Measurements from ENCODE around the gene ARHGEF1.
A peak's percentile ranks its signal among the peaks of the same experiment; 100 is the strongest.

The ARHGEF1 gene, protein sequence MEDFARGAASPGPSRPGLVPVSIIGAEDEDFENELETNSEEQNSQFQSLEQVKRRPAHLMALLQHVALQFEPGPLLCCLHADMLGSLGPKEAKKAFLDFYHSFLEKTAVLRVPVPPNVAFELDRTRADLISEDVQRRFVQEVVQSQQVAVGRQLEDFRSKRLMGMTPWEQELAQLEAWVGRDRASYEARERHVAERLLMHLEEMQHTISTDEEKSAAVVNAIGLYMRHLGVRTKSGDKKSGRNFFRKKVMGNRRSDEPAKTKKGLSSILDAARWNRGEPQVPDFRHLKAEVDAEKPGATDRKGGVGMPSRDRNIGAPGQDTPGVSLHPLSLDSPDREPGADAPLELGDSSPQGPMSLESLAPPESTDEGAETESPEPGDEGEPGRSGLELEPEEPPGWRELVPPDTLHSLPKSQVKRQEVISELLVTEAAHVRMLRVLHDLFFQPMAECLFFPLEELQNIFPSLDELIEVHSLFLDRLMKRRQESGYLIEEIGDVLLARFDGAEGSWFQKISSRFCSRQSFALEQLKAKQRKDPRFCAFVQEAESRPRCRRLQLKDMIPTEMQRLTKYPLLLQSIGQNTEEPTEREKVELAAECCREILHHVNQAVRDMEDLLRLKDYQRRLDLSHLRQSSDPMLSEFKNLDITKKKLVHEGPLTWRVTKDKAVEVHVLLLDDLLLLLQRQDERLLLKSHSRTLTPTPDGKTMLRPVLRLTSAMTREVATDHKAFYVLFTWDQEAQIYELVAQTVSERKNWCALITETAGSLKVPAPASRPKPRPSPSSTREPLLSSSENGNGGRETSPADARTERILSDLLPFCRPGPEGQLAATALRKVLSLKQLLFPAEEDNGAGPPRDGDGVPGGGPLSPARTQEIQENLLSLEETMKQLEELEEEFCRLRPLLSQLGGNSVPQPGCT

GRCh38 chr19:41882568-41883462 lies at the start of gene ARHGEF1:
Gene ARHGEF1, plus strand, starts transcription at chr19:41883184. Its CDS starts 4,899 bp downstream, at chr19:41888083.
- DNase-seq (ENCODE audit: low read depth in 2 of 2), result no peak

GRCh38 chr19:41837981-41838708 lies 44.8 kb upstream of the ARHGEF1 start:
- no peak for DNase-seq (ENCODE audit: low read depth in 2 of 2)

DNA sequence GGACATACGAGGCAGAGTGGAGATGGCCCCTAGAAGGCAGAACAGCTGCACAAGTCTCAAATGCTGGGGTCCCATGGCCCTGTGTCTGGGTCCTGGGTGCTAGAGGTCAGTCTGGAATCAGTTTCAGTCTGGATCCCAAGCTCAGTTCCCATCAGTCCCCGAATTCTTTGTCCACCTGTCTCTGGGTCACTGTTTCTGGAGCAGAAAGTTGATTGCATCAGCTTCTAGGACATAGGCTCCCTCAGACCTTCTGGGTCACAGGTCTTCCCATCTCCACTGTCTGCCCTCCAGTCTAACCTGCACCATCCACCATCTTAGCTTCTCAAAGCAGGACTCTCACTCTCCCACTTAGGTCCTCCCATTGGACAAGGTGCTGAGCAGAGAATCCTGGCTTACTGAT lies 43.8 kb upstream of the ARHGEF1 start:
- DNase-seq (ENCODE audit: low read depth in 2 of 2), result no peak

DNA sequence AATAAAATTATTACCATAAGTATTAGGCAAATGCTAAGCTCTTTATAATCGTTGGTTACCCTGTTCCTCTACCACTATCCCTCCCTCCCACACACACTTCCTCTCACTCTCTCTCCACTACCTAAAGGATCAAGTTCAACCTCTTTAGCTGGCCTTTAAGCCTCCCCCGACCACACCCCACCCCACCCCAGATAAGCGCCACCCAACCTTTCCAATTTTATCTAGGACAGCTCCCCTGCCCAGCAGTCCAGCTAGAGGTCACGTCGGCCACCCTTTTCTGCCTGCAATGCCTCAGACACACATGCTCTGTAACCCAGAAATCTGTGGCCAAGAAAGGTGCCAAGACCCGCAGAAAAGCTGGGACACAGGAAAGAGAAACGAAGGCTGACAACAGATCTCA lies 39.6 kb upstream of the ARHGEF1 start:
- no peak for DNase-seq (ENCODE audit: low read depth in 2 of 2)

GRCh38 chr19:41844601-41845000 lies 38.4 kb upstream of the ARHGEF1 start, which contains the start of gene LYPD4:
Gene LYPD4, minus strand, starts transcription at chr19:41844683. Its CDS starts 5,398 bp downstream, at chr19:41839285.
- DNase-seq (ENCODE audit: low read depth in 2 of 2), result no peak

GRCh38 chr19:41845001-41845050 lies 38.2 kb upstream of the ARHGEF1 start, which contains the start of gene DMRTC2:
Gene DMRTC2, plus strand, starts transcription at chr19:41845042. Its CDS starts 2,387 bp downstream, at chr19:41847429.
- no peak for DNase-seq (ENCODE audit: low read depth in 2 of 2)

DNA sequence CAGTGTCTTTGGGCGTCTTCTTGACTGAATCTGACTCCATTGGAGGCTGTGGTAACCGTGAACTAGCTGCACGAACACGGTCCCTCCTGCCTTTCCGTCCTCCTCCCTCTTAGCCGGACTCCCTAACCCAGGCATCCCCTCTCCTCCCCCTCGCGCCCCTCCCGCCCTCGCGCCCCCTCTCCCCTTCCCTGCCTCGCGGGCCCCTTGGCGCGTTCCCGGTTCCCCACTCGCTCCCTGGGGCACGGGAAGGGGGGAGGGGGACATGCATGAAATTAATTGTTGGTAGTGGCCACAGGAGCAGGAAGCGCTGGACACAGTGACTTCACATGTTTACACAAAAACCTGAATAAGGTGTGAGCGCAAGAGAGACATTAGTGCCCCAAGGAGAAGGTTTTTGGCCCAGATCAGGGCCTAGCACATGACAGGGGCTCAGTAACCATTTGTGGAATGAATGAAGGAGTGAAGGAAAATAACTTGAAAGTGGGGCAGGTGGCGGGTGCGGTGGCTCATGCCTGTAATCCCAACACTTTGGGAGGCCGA lies 37.9 kb upstream of the ARHGEF1 start:
- no peak for DNase-seq (ENCODE audit: low read depth in 2 of 2)

- no peak for DNase-seq (ENCODE audit: low read depth in 2 of 2)
Measured at GRCh38 chr19:41847351-41848105, 35.5 kb upstream of the ARHGEF1 start.

GRCh38 chr19:41848666-41849065 lies 34.3 kb upstream of the ARHGEF1 start:
- no peak for DNase-seq (ENCODE audit: low read depth in 2 of 2)

GRCh38 chr19:41849067-41849466 lies 33.9 kb upstream of the ARHGEF1 start:
- no peak for DNase-seq (ENCODE audit: low read depth in 2 of 2)

GRCh38 chr19:41850381-41850780 lies 32.6 kb upstream of the ARHGEF1 start:
- no peak for DNase-seq (ENCODE audit: low read depth in 2 of 2)

GRCh38 chr19:41851456-41851855 lies 31.5 kb upstream of the ARHGEF1 start:
- DNase-seq (ENCODE audit: low read depth in 2 of 2), result no peak

GRCh38 chr19:41853344-41853743 lies 29.6 kb upstream of the ARHGEF1 start:
- no peak for DNase-seq (ENCODE audit: low read depth in 2 of 2)

GRCh38 chr19:41853768-41854167 lies 29.2 kb upstream of the ARHGEF1 start:
- DNase-seq (ENCODE audit: low read depth in 2 of 2), result no peak

DNA sequence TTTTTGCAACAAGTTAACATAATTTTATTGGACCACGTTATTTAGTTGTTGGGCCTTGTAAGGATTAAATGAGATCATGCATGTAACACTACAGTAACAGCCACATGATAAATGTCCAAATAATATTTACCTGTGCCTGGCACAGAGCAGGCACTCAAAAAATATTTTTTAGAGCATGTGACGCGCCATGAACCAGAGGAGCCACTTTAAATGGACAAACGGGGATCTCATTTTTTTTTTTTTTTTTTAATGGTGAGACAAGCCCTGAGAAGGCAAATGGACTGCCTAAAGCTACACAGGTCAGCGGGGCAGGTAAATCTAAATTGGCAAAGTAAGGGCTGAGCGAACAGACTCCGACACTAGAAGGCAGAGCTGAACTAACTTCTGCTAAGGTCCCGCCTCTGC lies 23.8 kb upstream of the ARHGEF1 start:
- no peak for DNase-seq (ENCODE audit: low read depth in 2 of 2)

GRCh38 chr19:41859618-41860418 lies 23.2 kb upstream of the ARHGEF1 start, which contains the start of gene RPS19:
Gene RPS19, plus strand, starts transcription at chr19:41860255. Its CDS starts 520 bp downstream, at chr19:41860775.
- peak; percentile 95 for DNase-seq (ENCODE audit: low read depth in 2 of 2)

DNA sequence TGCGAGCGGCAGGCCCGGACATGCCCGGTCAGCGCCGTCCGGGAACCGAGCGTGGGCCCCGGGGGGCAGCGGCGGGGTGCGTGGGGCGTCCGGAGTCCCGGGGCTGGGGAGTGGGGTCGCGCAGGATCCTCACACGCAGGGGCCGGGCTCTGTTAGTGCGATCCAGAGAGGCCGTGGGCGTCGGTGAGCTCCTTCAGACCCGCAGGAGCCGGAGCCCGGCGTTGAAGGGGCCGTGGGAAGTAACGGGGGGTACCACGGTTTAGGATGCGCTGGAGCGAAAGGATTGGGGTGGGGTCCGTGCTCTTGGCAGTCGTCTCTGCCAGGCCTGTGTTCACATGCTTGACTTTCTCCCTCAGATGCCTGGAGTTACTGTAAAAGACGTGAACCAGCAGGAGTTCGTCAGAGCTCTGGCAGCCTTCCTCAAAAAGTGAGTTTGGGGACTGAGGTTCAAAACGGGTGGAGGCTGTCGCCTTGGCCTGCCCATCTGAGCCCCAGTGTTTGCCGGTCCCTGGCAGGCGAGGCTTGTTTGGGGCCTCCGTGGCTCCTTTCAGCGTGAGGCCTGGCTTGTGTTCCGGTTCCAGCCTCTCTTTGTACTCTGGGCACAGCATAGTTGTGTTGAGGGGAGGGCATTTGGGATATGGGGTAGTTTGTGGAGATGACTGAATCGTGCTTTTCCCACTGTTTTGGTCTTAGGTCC lies 22.4 kb upstream of the ARHGEF1 start:
- DNase-seq (ENCODE audit: low read depth in 2 of 2), result no peak

DNA sequence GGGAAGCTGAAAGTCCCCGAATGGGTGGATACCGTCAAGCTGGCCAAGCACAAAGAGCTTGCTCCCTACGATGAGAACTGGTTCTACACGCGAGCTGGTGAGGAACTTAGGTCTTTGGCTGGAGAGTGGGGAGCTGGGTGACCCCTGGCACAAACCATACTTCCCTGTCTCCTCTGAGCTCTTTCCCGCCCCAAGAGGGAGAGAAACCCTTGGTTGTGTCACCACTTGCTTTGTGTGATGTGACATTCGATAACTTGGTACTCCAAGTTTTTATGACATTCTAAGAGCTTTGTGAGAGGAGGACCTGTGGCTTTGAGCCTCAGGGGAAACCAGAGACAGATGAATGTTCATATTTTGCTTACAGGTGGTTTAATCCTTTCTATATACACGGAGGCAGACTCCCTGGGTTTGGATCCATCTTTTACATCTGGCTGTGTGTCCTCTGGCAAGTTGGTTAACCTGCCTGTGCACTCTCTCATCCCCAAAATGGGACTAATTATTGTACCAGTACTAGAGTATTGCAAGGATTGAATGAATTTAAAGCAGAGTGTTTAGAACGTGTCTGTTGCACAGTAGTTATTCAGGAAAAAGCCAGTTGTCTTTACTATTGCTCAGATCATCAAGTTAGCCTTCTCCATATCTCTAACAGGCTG lies 21.7 kb upstream of the ARHGEF1 start:
- no peak for DNase-seq (ENCODE audit: low read depth in 2 of 2)
